Kidney capillary endothelial cell (primary cell): ENCODE data around the gene SHROOM3.
"Not testable (repeated sequence)": the region's sequence is repeated elsewhere in the genome, so short reads cannot be mapped to it uniquely, and the experiment has no call there.

Source experiments
- DNase-seq: peaks from one replicate; pipeline ENCODE4 v3.0.0-alpha.2; 2018; ENCODE audit warnings: low spot score

Gene SHROOM3

GRCh38 chr4:76594173-76594572 is 159.1 kb downstream of the SHROOM3 start:
- no peak for DNase-seq

DNA sequence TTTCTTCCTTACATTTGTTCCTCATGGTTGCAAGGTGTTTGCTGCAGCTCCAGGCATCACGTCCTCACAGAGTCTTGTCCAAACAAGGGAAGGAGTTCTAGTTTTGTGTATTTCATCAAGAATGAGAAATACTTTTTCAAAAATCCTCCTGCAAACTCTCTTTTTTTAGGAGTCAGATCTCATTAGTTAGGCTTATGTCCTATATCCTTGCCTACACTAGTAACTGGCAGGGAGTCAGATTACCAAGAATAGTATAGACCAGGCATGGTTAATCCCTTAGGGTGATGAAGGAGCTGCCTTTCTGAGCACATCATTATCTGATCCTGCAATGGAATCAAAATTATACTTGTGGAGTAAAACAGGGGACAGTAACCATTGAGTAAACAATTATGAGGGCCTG is 160.4 kb downstream of the SHROOM3 start:
- no peak for DNase-seq

DNA sequence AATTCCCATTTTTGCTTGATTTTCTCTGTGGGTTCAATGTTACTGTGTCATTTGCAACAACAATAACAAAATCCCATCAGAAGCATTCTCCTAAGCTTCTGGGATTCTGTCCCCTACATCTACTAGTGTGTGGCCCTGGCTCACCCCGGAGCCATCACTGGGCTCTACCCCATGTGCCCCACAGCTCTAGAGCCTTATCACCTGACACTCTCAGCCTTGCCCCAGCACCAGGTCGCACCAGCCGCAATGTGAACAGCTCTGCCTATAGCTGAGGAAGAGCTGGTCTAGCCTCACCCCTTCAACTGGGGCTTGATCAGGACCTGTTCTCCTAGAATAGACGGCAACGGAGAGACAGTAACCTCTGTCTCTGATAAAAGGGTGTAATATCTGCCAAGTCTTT is 161.7 kb downstream of the SHROOM3 start:
- DNase-seq, result no peak

GRCh38 chr4:76597423-76597979 is 162.5 kb downstream of the SHROOM3 start:
- no peak for DNase-seq

GRCh38 chr4:76600447-76600846 is 165.4 kb downstream of the SHROOM3 start:
- DNase-seq, result no peak

DNA sequence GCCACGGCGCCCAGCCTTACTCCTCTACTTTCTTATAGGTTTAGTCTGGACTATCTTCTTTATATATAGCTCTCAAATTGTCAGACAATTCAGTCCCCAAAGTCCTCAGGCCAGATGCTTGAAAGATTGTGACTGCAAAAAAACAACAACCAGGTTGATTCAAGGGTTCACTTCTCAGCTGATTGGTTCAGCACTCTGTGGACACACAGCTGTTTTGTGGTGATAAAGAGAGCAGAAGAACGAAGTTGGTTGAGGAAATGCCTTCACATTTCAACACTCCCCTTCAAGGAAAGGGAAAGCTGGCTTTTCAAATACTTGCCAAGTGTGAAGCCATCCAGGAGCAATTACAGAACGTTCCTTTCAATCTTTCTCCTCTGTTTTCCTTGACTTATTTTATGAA is 166.8 kb downstream of the SHROOM3 start:
- no peak for DNase-seq

DNA sequence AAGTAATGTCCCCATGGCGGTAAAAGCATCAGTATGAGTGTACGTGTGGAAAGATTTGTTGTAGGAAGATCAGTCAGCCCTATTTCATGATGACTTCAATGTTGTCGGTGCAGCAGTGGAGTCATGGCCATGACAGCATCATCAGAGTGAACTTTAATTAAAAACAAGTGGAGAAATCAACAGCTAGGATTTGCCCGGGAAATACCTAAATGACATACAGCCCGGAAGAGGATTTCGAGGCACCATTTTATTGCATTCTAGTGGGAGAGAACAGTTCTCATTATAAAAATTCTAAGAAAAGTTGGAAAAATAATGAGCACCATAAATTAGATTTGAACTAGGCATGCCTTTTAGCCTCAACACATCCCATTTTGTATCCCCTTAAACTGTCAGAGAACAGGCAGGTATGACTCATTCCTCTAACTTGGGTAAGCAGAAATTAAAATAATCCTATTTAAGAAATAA is 170.1 kb downstream of the SHROOM3 start:
- DNase-seq, result no peak

DNA sequence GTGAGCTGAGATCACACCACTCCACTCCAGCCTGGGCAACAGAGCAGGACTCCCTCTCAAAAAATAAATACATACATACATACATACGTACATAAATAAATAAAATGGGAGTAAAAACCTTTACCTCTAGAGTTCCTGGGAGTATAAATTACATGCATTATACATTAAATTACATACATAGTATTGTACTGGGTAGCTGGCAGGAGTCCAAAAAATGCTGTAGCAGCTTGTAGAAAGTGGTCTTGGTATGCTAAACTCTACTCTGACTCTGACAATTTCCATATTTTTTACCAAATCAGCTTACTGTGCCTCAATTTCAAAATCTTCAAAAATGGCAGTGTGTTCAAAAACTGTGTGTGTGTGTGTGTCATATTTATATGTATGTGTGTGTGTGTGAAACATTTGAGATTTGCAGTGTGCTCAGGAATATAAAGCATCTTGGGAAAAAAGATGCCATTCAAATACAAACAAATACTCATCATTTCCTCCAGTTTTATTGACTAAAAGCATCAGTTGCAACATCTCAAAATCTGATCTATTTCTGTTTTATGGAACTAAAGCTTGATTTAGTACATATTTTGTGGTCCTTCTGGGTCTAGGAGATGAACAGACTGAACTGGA is 171.7 kb downstream of the SHROOM3 start:
- no peak for DNase-seq

DNA sequence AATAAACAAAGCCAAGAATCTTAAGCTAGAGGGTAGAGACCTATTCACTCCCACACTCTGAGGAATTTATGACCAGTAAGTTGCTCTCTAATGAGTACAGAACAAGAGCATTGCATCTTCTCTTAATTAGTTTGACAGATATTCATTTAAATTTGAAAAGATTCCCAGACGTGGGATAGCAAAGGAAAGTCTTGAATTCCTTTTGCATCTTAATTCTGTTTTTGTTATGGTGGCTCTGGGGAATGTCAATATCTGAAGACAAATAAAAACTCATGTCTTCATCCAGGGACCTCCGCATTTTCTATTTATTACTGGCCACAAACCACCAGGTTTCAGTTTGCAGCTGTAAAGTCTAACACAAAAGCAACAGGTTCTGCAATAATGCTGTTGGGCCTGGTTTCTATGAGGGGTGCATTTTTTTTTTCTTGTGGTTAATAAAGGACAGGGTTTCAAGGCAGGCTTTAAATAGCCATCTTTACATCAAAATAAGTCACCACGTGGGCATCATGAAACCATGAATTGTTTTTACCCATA is 172.3 kb downstream of the SHROOM3 start:
- DNase-seq, result no peak

GRCh38 chr4:76607846-76608245 is 172.8 kb downstream of the SHROOM3 start:
- no peak for DNase-seq

GRCh38 chr4:76608549-76608948 is 173.5 kb downstream of the SHROOM3 start:
- not testable (repeated sequence) for DNase-seq

DNA sequence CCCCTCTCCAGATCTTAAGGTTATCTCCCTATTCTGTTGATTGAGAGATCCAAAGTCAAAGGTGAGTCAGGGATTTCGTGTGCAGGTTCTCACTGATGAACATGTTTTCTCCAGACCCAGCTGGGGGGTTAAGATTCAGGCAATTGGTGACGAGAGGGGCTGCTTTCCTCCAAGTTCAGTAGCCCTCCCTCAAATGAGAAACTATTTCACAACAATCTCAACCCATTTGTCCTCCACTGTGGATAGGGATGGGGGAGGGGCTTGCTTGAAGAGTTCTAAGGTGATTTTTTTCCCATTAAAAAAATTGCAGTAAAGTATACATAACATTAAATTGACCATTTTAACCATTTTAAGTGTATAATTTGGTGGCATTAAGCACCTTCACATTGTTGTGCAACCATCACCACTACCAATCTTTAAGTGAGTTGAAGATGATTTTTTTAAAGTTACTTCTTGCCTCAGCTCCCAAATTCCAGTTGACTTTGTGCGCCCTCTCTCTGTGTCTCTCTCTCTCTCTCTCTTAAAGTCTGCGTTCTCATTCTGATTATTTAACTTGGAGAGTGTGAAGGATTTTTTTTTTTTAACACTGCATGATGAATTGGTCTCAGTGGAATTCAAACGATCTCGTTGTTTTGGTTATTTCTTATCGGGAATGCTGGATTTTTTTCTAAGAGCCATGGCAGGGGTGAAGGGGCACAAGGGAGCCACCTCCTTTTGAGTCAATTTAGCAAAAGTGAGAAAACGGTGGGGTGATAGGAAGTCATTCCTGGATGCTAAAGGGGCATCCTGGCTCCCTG is 175.9 kb downstream of the SHROOM3 start:
- no peak for DNase-seq

- no peak for DNase-seq
These were observed 176.7 kb downstream of the SHROOM3 start for GRCh38 chr4:76611616-76612207.

GRCh38 chr4:76614589-76614988 is 179.6 kb downstream of the SHROOM3 start:
- DNase-seq, result no peak

DNA sequence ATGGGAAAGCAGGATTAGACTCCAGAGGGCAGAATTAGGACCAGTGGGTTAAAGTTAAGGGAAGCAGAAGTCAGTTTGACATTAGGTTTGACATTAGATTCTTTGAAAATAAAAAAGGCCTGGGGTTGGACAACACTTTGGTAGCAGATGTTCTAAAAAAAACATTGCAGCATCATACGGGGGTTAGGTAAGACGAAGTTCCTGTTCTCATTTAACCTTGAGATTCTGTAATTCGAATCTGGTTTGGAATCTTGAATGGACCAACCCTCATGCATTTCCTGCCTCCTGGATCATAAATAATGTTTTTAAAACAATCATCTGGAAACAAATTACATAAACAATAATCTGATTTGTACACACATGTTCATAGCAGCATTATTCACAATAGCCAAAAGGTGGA is 181.0 kb downstream of the SHROOM3 start:
- no peak for DNase-seq

DNA sequence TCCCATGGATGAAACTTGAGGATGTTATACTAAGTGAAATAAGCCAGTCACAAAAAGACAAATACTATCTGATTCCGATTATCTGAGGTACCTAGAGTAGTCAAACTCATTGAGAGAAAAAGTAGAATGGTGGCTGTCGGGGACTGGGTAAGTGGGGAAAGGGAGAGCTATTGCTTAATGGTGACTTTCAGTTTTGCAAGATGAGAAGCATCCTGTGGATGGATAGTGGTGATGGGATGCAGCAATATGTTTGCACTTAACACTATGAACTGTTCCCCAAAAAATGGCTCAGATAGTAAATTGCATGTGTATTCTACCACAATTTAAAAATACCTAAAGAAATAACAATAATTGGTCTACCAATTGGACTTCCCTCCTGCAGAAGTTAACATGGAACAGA is 181.5 kb downstream of the SHROOM3 start:
- no peak for DNase-seq

GRCh38 chr4:76620723-76621468 is 185.9 kb downstream of the SHROOM3 start:
- no peak for DNase-seq

- no peak for DNase-seq
These were observed 187.1 kb downstream of the SHROOM3 start for GRCh38 chr4:76622126-76622525.

- DNase-seq, result no peak
These were observed 187.7 kb downstream of the SHROOM3 start for GRCh38 chr4:76622717-76623116.

DNA sequence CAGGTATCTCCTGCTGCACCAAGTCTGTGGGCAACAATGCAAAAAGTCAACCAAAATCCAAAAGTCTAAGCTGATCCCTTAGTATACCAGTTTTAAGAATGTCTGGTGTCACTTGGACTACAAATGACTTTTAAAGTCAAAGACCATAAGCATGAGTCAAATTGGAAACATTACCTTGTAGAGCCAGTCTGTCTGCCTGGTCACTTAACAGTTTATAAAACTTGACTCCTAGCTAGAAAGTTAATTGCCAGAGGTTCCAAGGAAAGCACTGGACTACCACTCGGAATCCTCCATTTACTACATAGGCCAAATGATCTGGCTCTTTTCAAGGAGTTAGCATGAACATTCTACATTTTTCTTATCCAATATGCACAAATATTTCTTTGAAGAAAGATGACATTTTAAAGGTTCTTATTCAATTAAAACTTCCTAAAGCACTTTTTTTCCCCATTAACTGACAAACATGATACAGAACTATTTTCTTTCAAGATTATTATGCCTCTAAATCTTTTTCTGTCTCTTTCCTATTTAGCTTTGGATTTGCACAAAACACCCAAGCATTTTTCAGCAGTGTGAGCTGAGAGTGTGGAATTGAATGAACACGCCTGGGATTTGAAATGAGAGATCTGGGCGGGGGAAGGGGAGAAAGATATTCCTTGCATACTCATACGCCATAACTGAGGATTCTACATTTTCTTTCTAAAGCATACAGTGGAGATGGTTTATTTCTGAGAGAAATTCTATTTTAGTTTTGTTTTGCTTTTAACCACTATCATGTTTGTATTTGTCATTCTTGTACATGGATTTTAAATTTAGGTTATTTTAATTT is 188.4 kb downstream of the SHROOM3 start:
- no peak for DNase-seq

GRCh38 chr4:76624241-76624681 is 189.2 kb downstream of the SHROOM3 start:
- no peak for DNase-seq
